HepG2 (cell line): ENCODE results near the gene VAV2. TPM values are rescaled to one million over a fixed set of nuclear protein-coding genes. Genes with fewer than 3 reads are reported as not detected.

Experiments used
- ATF1 ChIP-seq: IDR thresholded peaks from 2 replicates; pipeline ENCODE4 v1.6.1; 2016; ENCODE audit warnings: mild to moderate bottlenecking, control low read depth
- KAT8 ChIP-seq: IDR thresholded peaks from 2 replicates; pipeline ENCODE4 v1.6.1; 2016; ENCODE audit warnings: missing genetic modification reagents, missing compliant biosample characterization
- KDM1A ChIP-seq: IDR thresholded peaks from 2 replicates; pipeline ENCODE4 v1.6.1; 2016; ENCODE audit warnings: missing compliant biosample characterization
- MBNL3 ChIP-seq: fragments of 250-450 bp; sonication (Bioruptor Pico); conservative IDR thresholded peaks from 2 replicates; pipeline ENCODE4 v1.8.0; 2022; ENCODE audit warnings: mild to moderate bottlenecking, inconsistent platforms
- NFKB2 ChIP-seq: sonication (generic); formaldehyde crosslinking; IDR thresholded peaks from 2 replicates; pipeline ENCODE4 v1.4.0; 2020; ENCODE audit warnings: missing genetic modification reagents, borderline replicate concordance
- NR2F2 ChIP-seq: IDR thresholded peaks from 2 replicates; pipeline ENCODE4 v1.6.1; 2012; ENCODE audit warnings: low read depth, inconsistent platforms, borderline replicate concordance
- SIX1 ChIP-seq: sonication (generic); formaldehyde crosslinking; IDR thresholded peaks from 2 replicates; pipeline ENCODE4 v1.4.0; 2020; ENCODE audit warnings: missing genetic modification reagents, borderline replicate concordance
- TEAD2 ChIP-seq: sonication (generic); formaldehyde crosslinking; IDR thresholded peaks from 2 replicates; pipeline ENCODE4 v1.9.0; 2021; ENCODE audit warnings: missing genetic modification reagents
- TP53 ChIP-seq: sonication (generic); formaldehyde crosslinking; conservative IDR thresholded peaks from 2 replicates; pipeline ENCODE4 v1.4.0; 2020; ENCODE audit warnings: missing genetic modification reagents
- ZBTB1 ChIP-seq: sonication (generic); formaldehyde crosslinking; IDR thresholded peaks from 2 replicates; pipeline ENCODE4 v1.4.0; 2020; ENCODE audit warnings: missing genetic modification reagents, borderline replicate concordance
- ZNF431 ChIP-seq: sonication (generic); formaldehyde crosslinking; IDR thresholded peaks from 2 replicates; pipeline ENCODE4 v1.9.0; 2022; ENCODE audit warnings: missing genetic modification reagents, low read depth, mild to moderate bottlenecking, borderline replicate concordance
- ZNF570 ChIP-seq: sonication (generic); formaldehyde crosslinking; IDR thresholded peaks from 2 replicates; pipeline ENCODE4 v1.4.0; 2020; ENCODE audit warnings: mild to moderate bottlenecking, missing genetic modification reagents, borderline replicate concordance
- polyA plus RNA-seq, 8 experiments: library from polyadenylated mRNA; depleted of rRNA in 3 of 8; stranded (reverse) in 7 of 8; unstranded in 1 of 8; fragments of >200 nt; fragmentation: Illumina TruSeq in 4 of 8; extraction: Trizol in 4 of 8; gene quantifications; 2 replicates each; pipeline versions ENCODE4 v1.2.1 to v1.2.3, GENCODE V29; 2011 to 2016; ENCODE audit warnings: low read depth in 4 of 8, missing spikeins in 1 of 8, mixed read lengths in 1 of 8; ENCODE audit not compliant: insufficient read depth in 1 of 8
- total RNA-seq, 5 experiments: library from RNA; depleted of rRNA; stranded (reverse); fragments of >200 nt; fragmentation: Illumina TruSeq; extraction: Trizol; gene quantifications; 2 replicates each; pipeline ENCODE4 v1.2.3, GENCODE V29; 2016; ENCODE audit warnings: low read depth in 1 of 5
- TF ChIP-seq, protein P1 (sequence below): sonication (generic); formaldehyde crosslinking; IDR thresholded peaks from 2 replicates; pipeline ENCODE4 v1.9.0; 2021; ENCODE audit warnings: missing genetic modification reagents, borderline replicate concordance
- TF ChIP-seq, protein P2 (sequence below): sonication (generic); formaldehyde crosslinking; IDR thresholded peaks from 2 replicates; pipeline ENCODE4 v1.9.0; 2022; ENCODE audit warnings: low read depth, missing genetic modification reagents
- TF ChIP-seq, protein P3 (sequence below): sonication (generic); formaldehyde crosslinking; IDR thresholded peaks from 2 replicates; pipeline ENCODE4 v1.4.0; 2020; ENCODE audit warnings: missing genetic modification reagents
- TF ChIP-seq, protein P4 (sequence below): sonication (generic); formaldehyde crosslinking; IDR thresholded peaks from 2 replicates; pipeline ENCODE4 v1.4.0; 2020; ENCODE audit warnings: missing genetic modification reagents, borderline replicate concordance

The VAV2 gene
- total and polyA plus RNA-seq, 2 of the 13 experiments (the other 11 are each of a cell fraction or from before 2014, with no cell fraction given), result 22.5 to 22.9 TPM

DNA sequence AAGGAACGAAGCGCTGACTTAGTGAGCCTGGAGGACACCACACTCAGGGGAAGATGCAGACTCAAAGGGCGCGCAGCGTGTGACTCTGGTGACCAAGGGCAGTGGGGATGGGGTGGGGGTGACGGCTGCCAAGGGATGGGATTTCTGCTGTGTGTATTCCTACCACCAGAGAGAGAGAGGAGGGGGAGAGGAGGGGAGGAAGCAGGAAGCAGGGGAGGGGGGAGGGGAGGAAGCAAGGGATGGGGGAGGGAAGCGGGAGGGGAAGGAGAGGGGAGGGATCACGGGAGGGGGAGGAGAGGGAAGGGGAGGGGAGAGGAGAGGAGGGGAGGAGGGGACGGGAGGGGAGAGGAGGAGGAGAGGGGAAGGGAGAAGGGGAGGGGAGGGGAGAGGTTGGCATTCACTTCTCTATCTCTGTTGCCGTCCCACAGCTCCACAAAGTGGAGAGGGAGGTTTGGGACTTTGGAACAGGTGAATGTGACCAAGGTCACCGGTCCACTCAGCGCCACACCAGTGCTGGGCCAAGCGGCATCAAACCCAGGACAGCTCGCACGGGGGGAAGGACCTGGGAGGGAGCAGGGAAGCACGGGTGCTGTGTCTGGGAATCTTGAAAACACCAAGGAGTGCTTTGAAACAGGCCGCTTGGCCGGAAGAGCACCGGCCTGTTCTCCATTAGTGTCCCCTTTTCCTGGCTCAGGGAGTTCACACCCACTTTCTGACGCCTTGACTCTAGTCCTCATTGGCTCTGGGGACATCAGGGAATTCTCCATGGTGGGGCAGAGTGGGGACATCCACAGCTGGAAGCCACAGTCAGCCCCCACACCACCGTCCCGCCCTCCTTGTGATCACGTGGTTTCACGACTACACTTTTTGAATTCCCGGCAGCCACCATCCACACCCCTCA lies 77.4 kb downstream of the VAV2 start (continued):
- no peak for TF ChIP-seq ZBTB1
- TF ChIP-seq, protein P1, sequence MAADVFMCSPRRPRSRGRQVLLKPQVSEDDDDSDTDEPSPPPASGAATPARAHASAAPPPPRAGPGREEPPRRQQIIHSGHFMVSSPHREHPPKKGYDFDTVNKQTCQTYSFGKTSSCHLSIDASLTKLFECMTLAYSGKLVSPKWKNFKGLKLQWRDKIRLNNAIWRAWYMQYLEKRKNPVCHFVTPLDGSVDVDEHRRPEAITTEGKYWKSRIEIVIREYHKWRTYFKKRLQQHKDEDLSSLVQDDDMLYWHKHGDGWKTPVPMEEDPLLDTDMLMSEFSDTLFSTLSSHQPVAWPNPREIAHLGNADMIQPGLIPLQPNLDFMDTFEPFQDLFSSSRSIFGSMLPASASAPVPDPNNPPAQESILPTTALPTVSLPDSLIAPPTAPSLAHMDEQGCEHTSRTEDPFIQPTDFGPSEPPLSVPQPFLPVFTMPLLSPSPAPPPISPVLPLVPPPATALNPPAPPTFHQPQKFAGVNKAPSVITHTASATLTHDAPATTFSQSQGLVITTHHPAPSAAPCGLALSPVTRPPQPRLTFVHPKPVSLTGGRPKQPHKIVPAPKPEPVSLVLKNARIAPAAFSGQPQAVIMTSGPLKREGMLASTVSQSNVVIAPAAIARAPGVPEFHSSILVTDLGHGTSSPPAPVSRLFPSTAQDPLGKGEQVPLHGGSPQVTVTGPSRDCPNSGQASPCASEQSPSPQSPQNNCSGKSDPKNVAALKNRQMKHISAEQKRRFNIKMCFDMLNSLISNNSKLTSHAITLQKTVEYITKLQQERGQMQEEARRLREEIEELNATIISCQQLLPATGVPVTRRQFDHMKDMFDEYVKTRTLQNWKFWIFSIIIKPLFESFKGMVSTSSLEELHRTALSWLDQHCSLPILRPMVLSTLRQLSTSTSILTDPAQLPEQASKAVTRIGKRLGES, result no peak
- TF ChIP-seq ZNF570 (CRISPR knock-in tag), result no peak
- TF ChIP-seq NFKB2, result no peak
- TF ChIP-seq, protein P2, sequence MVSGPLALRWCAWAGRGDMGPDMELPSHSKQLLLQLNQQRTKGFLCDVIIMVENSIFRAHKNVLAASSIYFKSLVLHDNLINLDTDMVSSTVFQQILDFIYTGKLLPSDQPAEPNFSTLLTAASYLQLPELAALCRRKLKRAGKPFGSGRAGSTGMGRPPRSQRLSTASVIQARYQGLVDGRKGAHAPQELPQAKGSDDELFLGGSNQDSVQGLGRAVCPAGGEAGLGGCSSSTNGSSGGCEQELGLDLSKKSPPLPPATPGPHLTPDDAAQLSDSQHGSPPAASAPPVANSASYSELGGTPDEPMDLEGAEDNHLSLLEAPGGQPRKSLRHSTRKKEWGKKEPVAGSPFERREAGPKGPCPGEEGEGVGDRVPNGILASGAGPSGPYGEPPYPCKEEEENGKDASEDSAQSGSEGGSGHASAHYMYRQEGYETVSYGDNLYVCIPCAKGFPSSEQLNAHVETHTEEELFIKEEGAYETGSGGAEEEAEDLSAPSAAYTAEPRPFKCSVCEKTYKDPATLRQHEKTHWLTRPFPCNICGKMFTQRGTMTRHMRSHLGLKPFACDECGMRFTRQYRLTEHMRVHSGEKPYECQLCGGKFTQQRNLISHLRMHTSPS (CRISPR knock-in tag), result peak; percentile 82
- TF ChIP-seq ZNF431 (CRISPR knock-in tag), result no peak
- TF ChIP-seq KAT8 (CRISPR knock-in tag), result no peak
- no peak for TF ChIP-seq TP53
- TF ChIP-seq SIX1, result no peak
- no peak; the same call in 1 of the 2 replicates for TF ChIP-seq NR2F2
- TF ChIP-seq TEAD2 (CRISPR knock-in tag), result no peak
- 0 out of 2 replicates have a peak, but pooled peaks have one; percentile 37 for TF ChIP-seq KDM1A (CRISPR knock-in tag)
- no peak for TF ChIP-seq MBNL3 (CRISPR knock-in tag)
- TF ChIP-seq ATF1 (CRISPR knock-in tag), result no peak
- TF ChIP-seq, protein P3, sequence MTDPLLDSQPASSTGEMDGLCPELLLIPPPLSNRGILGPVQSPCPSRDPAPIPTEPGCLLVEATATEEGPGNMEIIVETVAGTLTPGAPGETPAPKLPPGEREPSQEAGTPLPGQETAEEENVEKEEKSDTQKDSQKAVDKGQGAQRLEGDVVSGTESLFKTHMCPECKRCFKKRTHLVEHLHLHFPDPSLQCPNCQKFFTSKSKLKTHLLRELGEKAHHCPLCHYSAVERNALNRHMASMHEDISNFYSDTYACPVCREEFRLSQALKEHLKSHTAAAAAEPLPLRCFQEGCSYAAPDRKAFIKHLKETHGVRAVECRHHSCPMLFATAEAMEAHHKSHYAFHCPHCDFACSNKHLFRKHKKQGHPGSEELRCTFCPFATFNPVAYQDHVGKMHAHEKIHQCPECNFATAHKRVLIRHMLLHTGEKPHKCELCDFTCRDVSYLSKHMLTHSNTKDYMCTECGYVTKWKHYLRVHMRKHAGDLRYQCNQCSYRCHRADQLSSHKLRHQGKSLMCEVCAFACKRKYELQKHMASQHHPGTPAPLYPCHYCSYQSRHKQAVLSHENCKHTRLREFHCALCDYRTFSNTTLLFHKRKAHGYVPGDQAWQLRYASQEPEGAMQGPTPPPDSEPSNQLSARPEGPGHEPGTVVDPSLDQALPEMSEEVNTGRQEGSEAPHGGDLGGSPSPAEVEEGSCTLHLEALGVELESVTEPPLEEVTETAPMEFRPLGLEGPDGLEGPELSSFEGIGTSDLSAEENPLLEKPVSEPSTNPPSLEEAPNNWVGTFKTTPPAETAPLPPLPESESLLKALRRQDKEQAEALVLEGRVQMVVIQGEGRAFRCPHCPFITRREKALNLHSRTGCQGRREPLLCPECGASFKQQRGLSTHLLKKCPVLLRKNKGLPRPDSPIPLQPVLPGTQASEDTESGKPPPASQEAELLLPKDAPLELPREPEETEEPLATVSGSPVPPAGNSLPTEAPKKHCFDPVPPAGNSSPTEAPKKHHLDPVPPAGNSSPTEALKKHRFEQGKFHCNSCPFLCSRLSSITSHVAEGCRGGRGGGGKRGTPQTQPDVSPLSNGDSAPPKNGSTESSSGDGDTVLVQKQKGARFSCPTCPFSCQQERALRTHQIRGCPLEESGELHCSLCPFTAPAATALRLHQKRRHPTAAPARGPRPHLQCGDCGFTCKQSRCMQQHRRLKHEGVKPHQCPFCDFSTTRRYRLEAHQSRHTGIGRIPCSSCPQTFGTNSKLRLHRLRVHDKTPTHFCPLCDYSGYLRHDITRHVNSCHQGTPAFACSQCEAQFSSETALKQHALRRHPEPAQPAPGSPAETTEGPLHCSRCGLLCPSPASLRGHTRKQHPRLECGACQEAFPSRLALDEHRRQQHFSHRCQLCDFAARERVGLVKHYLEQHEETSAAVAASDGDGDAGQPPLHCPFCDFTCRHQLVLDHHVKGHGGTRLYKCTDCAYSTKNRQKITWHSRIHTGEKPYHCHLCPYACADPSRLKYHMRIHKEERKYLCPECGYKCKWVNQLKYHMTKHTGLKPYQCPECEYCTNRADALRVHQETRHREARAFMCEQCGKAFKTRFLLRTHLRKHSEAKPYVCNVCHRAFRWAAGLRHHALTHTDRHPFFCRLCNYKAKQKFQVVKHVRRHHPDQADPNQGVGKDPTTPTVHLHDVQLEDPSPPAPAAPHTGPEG, result no peak
- TF ChIP-seq, protein P4, sequence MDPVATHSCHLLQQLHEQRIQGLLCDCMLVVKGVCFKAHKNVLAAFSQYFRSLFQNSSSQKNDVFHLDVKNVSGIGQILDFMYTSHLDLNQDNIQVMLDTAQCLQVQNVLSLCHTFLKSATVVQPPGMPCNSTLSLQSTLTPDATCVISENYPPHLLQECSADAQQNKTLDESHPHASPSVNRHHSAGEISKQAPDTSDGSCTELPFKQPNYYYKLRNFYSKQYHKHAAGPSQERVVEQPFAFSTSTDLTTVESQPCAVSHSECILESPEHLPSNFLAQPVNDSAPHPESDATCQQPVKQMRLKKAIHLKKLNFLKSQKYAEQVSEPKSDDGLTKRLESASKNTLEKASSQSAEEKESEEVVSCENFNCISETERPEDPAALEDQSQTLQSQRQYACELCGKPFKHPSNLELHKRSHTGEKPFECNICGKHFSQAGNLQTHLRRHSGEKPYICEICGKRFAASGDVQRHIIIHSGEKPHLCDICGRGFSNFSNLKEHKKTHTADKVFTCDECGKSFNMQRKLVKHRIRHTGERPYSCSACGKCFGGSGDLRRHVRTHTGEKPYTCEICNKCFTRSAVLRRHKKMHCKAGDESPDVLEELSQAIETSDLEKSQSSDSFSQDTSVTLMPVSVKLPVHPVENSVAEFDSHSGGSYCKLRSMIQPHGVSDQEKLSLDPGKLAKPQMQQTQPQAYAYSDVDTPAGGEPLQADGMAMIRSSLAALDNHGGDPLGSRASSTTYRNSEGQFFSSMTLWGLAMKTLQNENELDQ (CRISPR knock-in tag), result no peak
